WERI-Rb-1 (cell line): Measurements from ENCODE around the gene ANKRD40CL.

Source experiments
- DNase-seq: peaks from one replicate; pipeline ENCODE4 v3.0.0-alpha.2; 2020
- H3K27ac ChIP-seq: fragments of 250-450 bp; sonication (Bioruptor Pico); 2 replicates; pipeline ENCODE4 v1.5.1; 2020; ENCODE audit warnings: mild to moderate bottlenecking, moderate library complexity
- H3K27me3 ChIP-seq: fragments of 250-450 bp; sonication (Bioruptor Pico); 2 replicates; pipeline ENCODE4 v1.5.1; 2021; ENCODE audit warnings: mild to moderate bottlenecking, low read depth, moderate library complexity; ENCODE audit not compliant: insufficient read depth, severe bottlenecking
- H3K36me3 ChIP-seq: fragments of 250-450 bp; sonication (Bioruptor Pico); 2 replicates; pipeline ENCODE4 v1.5.1; 2020; ENCODE audit warnings: mild to moderate bottlenecking, moderate library complexity
- H3K4me3 ChIP-seq: 2 replicates; pipeline ENCODE4 v1.5.1; 2011; ENCODE audit warnings: low read depth, mild to moderate bottlenecking, control low read depth, low read length
- H3K9me3 ChIP-seq: fragments of 250-450 bp; sonication (Bioruptor Pico); 2 replicates; pipeline ENCODE4 v1.5.1; 2021; ENCODE audit warnings: mild to moderate bottlenecking, moderate library complexity; ENCODE audit not compliant: severe bottlenecking
- CTCF ChIP-seq: IDR thresholded peaks from 2 replicates; pipeline ENCODE4 v1.5.1; 2011; ENCODE audit warnings: low read depth, mild to moderate bottlenecking, control low read depth, inconsistent platforms, low read length

ANKRD40CL gene

GRCh38 chr17:50754521-50754920, 12.8 kb downstream of the ANKRD40CL start:
- Histone ChIP-seq H3K36me3 (peaks cover 58% of the 10 kb centered on the region), H3K27me3 (no peaks in the 10 kb centered on the region), H3K4me3 (no peak overlapping the region), H3K27ac (no peak overlapping the region), H3K9me3 (no peaks in the 10 kb centered on the region)
- no peak for DNase-seq
- TF ChIP-seq CTCF = no peak

GRCh38 chr17:50749245-50749644, 18.1 kb downstream of the ANKRD40CL start:
- Histone ChIP-seq H3K9me3 (no peaks in the 10 kb centered on the region), H3K27me3 (no peaks in the 10 kb centered on the region), H3K36me3 (peaks cover 99% of the 10 kb centered on the region), H3K4me3 (no peak overlapping the region), H3K27ac (no peak overlapping the region)
- no peak for DNase-seq
- TF ChIP-seq CTCF = no peak

GRCh38 chr17:50745631-50746030, 21.7 kb downstream of the ANKRD40CL start:
- Histone ChIP-seq H3K27ac (no peak overlapping the region), H3K9me3 (no peaks in the 10 kb centered on the region), H3K4me3 (no peak overlapping the region), H3K27me3 (no peaks in the 10 kb centered on the region), H3K36me3 (peaks cover 99% of the 10 kb centered on the region)
- no peak for DNase-seq
- TF ChIP-seq CTCF = no peak

GRCh38 chr17:50739098-50739497, 28.2 kb downstream of the ANKRD40CL start:
- H3K27ac ChIP-seq = no peak overlapping the region
- TF ChIP-seq CTCF = no peak
- no peaks in the 10 kb centered on the region for H3K9me3 ChIP-seq
- no peaks in the 10 kb centered on the region for H3K27me3 ChIP-seq
- no peak overlapping the region for H3K4me3 ChIP-seq
- H3K36me3 ChIP-seq = peaks cover 91% of the 10 kb centered on the region
- no peak for DNase-seq

- TF ChIP-seq CTCF = no peak
- no peak for DNase-seq
- H3K9me3 ChIP-seq = no peaks in the 10 kb centered on the region
- no peaks in the 10 kb centered on the region for H3K27me3 ChIP-seq
- no peak overlapping the region for H3K27ac ChIP-seq
- H3K4me3 ChIP-seq = no peak overlapping the region
- H3K36me3 ChIP-seq = peaks cover 77% of the 10 kb centered on the region
Observed at GRCh38 chr17:50737118-50737698, 30.1 kb downstream of the ANKRD40CL start.

- H3K4me3 ChIP-seq = no peak overlapping the region
- H3K27me3 ChIP-seq = no peaks in the 10 kb centered on the region
- H3K9me3 ChIP-seq = no peaks in the 10 kb centered on the region
- TF ChIP-seq CTCF = no peak
- no peak for DNase-seq
- no peak overlapping the region for H3K27ac ChIP-seq
- peaks cover 67% of the 10 kb centered on the region for H3K36me3 ChIP-seq
Observed at GRCh38 chr17:50735287-50735686, 32.0 kb downstream of the ANKRD40CL start.
